ENCODE data around the gene USP4.
"Not testable (repeated sequence)": the region's sequence is repeated elsewhere in the genome, so short reads cannot be mapped to it uniquely, and the experiment has no call there.

The USP4 gene

DNA sequence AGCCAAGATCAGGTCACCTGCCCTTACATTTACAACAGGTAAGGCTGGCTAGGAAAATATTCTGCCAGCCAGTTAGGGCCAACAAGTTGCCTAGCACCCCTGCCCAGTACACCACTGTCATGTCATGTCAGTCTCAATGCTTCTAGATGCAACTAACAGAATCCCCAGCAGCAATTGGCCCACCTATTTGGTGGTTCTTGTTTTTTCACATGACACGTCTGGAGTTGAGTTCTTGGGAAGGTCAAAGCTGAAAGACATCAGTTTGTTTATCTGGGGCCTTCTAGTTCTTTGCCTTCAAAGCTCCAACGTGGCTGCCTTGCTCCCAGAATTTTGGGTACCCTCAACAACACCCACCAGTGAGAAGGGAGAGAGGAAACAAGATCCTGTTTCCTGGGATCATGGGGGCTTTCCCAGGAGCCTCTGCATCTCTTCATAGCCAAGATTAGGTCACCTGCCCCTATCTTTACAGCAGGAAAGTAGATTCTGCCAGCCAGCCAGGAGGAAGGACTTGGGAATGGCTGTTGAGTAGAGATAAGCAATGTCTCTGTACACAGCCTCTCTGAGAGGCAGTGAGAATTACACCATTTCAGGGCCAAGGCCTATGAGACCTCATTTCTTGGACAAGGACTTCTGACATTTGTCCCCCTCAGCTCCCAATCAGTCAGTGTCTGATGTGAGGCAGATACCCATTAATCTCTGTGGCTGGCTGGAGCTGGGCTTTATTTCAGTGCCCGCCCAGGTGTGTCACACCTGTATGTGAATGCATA, 9.7 kb upstream of the USP4 start:
- Histone ChIP-seq H3F3A (ENCODE audit: control insufficient read depth, insufficient read depth) (peaks cover 21% of the 10 kb centered on the region), H3K4me3 (ENCODE audit: low read length) (no peak overlapping the region), H4K20me1 (ENCODE audit: control insufficient read depth, insufficient read depth, low read depth, low read length) (no peaks in the 10 kb centered on the region), H3K27ac (ENCODE audit: low read depth, low read length) (no peak overlapping the region), H3K9me2 (replicated peaks; ENCODE audit: control insufficient read depth, low read length) (no peaks in the 10 kb centered on the region), H3K4me1 (ENCODE audit: control insufficient read depth, low read length) (peaks cover 60% of the 10 kb centered on the region), H3K79me2 (ENCODE audit: control insufficient read depth, low read length) (no peaks in the 10 kb centered on the region), H3K9me3 (ENCODE audit: control insufficient read depth, insufficient read depth, low read length) (no peaks in the 10 kb centered on the region), H3K4me2 (ENCODE audit: low read length) (no peak overlapping the region), H3K36me3 (ENCODE audit: control insufficient read depth, low read length) (no peaks in the 10 kb centered on the region), H3K27me3 (ENCODE audit: control insufficient read depth, low read length) (no peaks in the 10 kb centered on the region)
- TF ChIP-seq EZH2phosphoT487 (IDR thresholded peaks at IDR 0.05; ENCODE audit: borderline replicate concordance, low read length): no peak
- TF ChIP-seq, protein P1, sequence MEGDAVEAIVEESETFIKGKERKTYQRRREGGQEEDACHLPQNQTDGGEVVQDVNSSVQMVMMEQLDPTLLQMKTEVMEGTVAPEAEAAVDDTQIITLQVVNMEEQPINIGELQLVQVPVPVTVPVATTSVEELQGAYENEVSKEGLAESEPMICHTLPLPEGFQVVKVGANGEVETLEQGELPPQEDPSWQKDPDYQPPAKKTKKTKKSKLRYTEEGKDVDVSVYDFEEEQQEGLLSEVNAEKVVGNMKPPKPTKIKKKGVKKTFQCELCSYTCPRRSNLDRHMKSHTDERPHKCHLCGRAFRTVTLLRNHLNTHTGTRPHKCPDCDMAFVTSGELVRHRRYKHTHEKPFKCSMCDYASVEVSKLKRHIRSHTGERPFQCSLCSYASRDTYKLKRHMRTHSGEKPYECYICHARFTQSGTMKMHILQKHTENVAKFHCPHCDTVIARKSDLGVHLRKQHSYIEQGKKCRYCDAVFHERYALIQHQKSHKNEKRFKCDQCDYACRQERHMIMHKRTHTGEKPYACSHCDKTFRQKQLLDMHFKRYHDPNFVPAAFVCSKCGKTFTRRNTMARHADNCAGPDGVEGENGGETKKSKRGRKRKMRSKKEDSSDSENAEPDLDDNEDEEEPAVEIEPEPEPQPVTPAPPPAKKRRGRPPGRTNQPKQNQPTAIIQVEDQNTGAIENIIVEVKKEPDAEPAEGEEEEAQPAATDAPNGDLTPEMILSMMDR (IDR thresholded peaks at IDR 0.05; ENCODE audit: low read depth, low read length, poor library complexity, severe bottlenecking): no peak

DNA sequence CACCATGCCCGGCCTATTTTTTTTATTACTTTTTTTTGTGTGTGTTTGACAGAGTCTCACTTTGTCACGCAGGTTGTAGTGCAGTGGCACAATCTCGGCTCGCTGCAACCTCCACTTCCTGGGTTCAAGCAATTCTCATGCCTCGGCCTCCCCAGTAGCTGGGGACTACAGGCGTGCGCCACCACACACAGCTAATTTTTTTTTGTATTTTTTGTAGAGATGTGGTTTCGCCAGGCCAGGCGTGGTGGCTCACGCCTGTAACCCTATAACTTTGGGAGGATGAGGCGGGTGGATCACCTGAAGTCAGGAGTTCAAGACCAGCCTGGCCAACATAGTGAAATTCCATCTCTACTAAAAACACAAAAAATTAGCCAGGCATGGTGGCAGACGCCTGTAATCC, 8.5 kb upstream of the USP4 start:
- H3K79me2 ChIP-seq (ENCODE audit: control insufficient read depth, low read length); H3K4me3 ChIP-seq (ENCODE audit: low read length); H3K9me3 ChIP-seq (ENCODE audit: control insufficient read depth, insufficient read depth, low read length); H3K36me3 ChIP-seq (ENCODE audit: control insufficient read depth, low read length); H3K9me2 ChIP-seq (replicated peaks; ENCODE audit: control insufficient read depth, low read length); H3K27me3 ChIP-seq (ENCODE audit: control insufficient read depth, low read length); H3K27ac ChIP-seq (ENCODE audit: low read depth, low read length); H3K4me2 ChIP-seq (ENCODE audit: low read length); H4K20me1 ChIP-seq (ENCODE audit: control insufficient read depth, insufficient read depth, low read depth, low read length): not testable (repeated sequence)
- Histone ChIP-seq H3F3A (ENCODE audit: control insufficient read depth, insufficient read depth) (peaks cover 22% of the 10 kb centered on the region), H3K4me1 (ENCODE audit: control insufficient read depth, low read length) (peaks cover 71% of the 10 kb centered on the region)

DNA sequence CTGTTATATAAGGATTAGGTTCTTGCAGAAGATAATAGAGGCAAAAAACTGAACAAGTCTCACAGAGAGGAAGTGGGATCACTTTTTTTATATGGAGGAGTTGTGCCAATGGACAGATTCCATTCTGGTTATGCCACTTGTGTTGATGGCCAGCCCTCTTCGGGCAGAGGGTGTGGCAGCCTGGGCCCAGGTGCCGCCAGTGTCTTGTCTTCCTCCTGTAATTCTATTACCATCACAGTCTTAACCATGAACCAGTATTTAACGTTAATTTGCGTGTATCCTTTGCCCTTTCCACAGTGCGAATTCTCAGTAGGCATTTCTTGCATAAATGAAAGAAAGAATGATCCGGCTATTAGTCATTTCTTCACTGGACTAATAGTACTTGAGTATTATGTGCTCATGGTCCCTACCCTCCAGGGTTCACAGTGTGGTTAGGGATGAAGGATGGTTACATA, 7.0 kb upstream of the USP4 start:
- no peaks in the 10 kb centered on the region for H3K36me3 ChIP-seq (ENCODE audit: control insufficient read depth, low read length)
- H4K20me1 ChIP-seq (ENCODE audit: control insufficient read depth, insufficient read depth, low read depth, low read length): no peaks in the 10 kb centered on the region
- peak overlapping the region; percentile 3; the same call in 1 of the 2 replicates for H3K4me2 ChIP-seq (ENCODE audit: low read length)
- H3K27ac ChIP-seq (ENCODE audit: low read depth, low read length): peak overlapping the region; percentile 16
- no peaks in the 10 kb centered on the region for H3K9me2 ChIP-seq (replicated peaks; ENCODE audit: control insufficient read depth, low read length)
- no peak overlapping the region for H3K4me3 ChIP-seq (ENCODE audit: low read length)
- peaks cover 72% of the 10 kb centered on the region for H3K4me1 ChIP-seq (ENCODE audit: control insufficient read depth, low read length)
- H3K79me2 ChIP-seq (ENCODE audit: control insufficient read depth, low read length): no peaks in the 10 kb centered on the region
- TF ChIP-seq EZH2phosphoT487 (IDR thresholded peaks at IDR 0.05; ENCODE audit: borderline replicate concordance, low read length): no peak
- no peaks in the 10 kb centered on the region for H3K27me3 ChIP-seq (ENCODE audit: control insufficient read depth, low read length)
- H3K9me3 ChIP-seq (ENCODE audit: control insufficient read depth, insufficient read depth, low read length): no peaks in the 10 kb centered on the region
- H3F3A ChIP-seq (ENCODE audit: control insufficient read depth, insufficient read depth): peaks cover 28% of the 10 kb centered on the region

DNA sequence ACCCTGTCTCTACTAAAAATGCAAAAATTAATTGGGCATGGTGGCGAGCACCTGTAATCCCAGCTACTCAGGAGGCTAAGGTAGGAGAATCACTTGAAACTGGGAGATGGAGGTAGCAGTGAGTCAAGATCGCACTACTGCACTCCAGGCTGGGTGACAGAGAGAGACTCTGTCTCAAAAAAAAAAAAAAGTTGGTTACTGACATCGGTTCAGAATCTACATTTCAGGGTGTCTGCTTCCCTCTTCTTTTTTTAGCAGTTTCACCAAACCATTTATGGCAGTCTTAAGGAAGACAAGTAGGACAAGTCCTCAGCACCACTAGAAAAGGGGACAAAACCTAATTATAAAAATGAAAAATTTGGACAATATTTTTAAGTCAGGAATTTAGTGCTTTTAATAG, 3.3 kb upstream of the USP4 start:
- no peaks in the 10 kb centered on the region for H3K9me2 ChIP-seq (replicated peaks; ENCODE audit: control insufficient read depth, low read length)
- H3F3A ChIP-seq (ENCODE audit: control insufficient read depth, insufficient read depth): peaks cover 43% of the 10 kb centered on the region
- H3K36me3 ChIP-seq (ENCODE audit: control insufficient read depth, low read length): peaks cover 7% of the 10 kb centered on the region; the same call in 1 of the 2 replicates
- H3K4me1 ChIP-seq (ENCODE audit: control insufficient read depth, low read length): peaks cover 80% of the 10 kb centered on the region
- no peak overlapping the region for H3K27ac ChIP-seq (ENCODE audit: low read depth, low read length)
- H3K4me3 ChIP-seq (ENCODE audit: low read length): no peak overlapping the region
- H3K79me2 ChIP-seq (ENCODE audit: control insufficient read depth, low read length): peaks cover 26% of the 10 kb centered on the region
- H3K4me2 ChIP-seq (ENCODE audit: low read length): no peak overlapping the region
- TF ChIP-seq, protein P1 (IDR thresholded peaks at IDR 0.05; ENCODE audit: low read depth, low read length, poor library complexity, severe bottlenecking): no peak
- no peak for TF ChIP-seq EZH2phosphoT487 (IDR thresholded peaks at IDR 0.05; ENCODE audit: borderline replicate concordance, low read length)
- H3K27me3 ChIP-seq (ENCODE audit: control insufficient read depth, low read length): no peaks in the 10 kb centered on the region
- H3K9me3 ChIP-seq (ENCODE audit: control insufficient read depth, insufficient read depth, low read length): no peaks in the 10 kb centered on the region
- no peaks in the 10 kb centered on the region for H4K20me1 ChIP-seq (ENCODE audit: control insufficient read depth, insufficient read depth, low read depth, low read length)
